Measurements from ENCODE around the gene LPGAT1. TPM values are rescaled to one million over a fixed set of nuclear protein-coding genes. Genes with fewer than 3 reads are reported as not detected.

Gene LPGAT1
- polyA plus RNA-seq, 2 of the 4 experiments (the other 2 are of a cell fraction) = 32.3 to 48.0 TPM

DNA sequence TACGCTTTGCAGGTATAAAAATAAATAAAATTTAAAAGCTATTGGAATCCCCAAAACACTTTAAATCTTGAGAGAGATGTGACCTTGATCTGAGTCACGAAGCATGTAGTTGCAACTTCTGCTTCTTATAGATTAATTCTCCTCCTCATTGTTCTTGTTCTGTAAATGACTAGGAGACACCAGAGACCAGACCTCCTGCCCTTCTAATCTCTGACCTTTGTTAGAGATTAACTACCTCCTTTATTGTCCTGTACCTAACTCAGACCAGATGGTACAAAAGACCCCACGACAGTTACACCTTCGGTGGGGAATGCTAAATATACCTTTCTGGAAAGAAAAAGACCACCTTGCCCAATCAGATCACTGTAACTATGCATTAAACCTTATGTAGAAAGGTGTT lies 78.2 kb downstream of the LPGAT1 start:
- no peak overlapping the region for H3K4me2 ChIP-seq
- no peak for ATAC-seq
- TF ChIP-seq CHD2 (IDR thresholded peaks at IDR 0.05; ENCODE audit: low read length, partially characterized antibody) (no peak), HDAC2 (IDR thresholded peaks at IDR 0.05) (no peak), MYC (IDR thresholded peaks at IDR 0.05; ENCODE audit: borderline replicate concordance, low read length) (no peak), CEBPB (IDR thresholded peaks at IDR 0.05) (no peak), RCOR1 (IDR thresholded peaks at IDR 0.05; ENCODE audit: low read depth, low read length) (no peak), GATA3 (IDR thresholded peaks at IDR 0.05; ENCODE audit: borderline replicate concordance) (no peak), FOSB (CRISPR knock-in tag; IDR thresholded peaks at IDR 0.05) (no peak), JUNB (IDR thresholded peaks at IDR 0.05) (no peak), FOSL2 (IDR thresholded peaks at IDR 0.05) (no peak), FOSL2 (CRISPR knock-in tag; IDR thresholded peaks at IDR 0.05) (no peak), HOXA7 (CRISPR knock-in tag; IDR thresholded peaks at IDR 0.05) (no peak), NFE2L2 (conservative IDR thresholded peaks at IDR 0.05; ENCODE audit: low read length) (no peak), RARB (CRISPR knock-in tag; IDR thresholded peaks at IDR 0.05) (no peak), NR3C1 (IDR thresholded peaks at IDR 0.05) (no peak), ESRRA (IDR thresholded peaks at IDR 0.05; ENCODE audit: borderline replicate concordance, low read length) (no peak), TFCP2L1 (CRISPR knock-in tag; IDR thresholded peaks at IDR 0.05) (no peak)
- TF ChIP-seq, protein P1, sequence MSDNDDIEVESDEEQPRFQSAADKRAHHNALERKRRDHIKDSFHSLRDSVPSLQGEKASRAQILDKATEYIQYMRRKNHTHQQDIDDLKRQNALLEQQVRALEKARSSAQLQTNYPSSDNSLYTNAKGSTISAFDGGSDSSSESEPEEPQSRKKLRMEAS (IDR thresholded peaks at IDR 0.05) = no peak
- TF ChIP-seq, protein P2, sequence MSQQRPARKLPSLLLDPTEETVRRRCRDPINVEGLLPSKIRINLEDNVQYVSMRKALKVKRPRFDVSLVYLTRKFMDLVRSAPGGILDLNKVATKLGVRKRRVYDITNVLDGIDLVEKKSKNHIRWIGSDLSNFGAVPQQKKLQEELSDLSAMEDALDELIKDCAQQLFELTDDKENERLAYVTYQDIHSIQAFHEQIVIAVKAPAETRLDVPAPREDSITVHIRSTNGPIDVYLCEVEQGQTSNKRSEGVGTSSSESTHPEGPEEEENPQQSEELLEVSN (IDR thresholded peaks at IDR 0.05; ENCODE audit: borderline replicate concordance, low read depth) = no peak
- CTCF ChIA-PET = interaction anchor here (1.4 to 1.5 kb wide), 3 partner anchors 15 to 71 kb away, joined by 3 to 7 read pairs (median 6); no protein-coding TSS in a partner anchor
- H3K4me3 ChIP-seq = no peak overlapping the region
- no peak for DNase-seq (ENCODE audit: low read depth in 1 of 2, low spot score in 1 of 2)
- no peak overlapping the region for H3K27ac ChIP-seq
- FAIRE-seq = no peak
- no peaks in the 10 kb centered on the region for H3K9me3 ChIP-seq
- WGBS (ENCODE audit: missing lambda C conversion rate) = 87% methylated on average over 4 of the region's 4 CpGs
- H3K4me1 ChIP-seq = peaks cover 18% of the 10 kb centered on the region
- POLR2A ChIA-PET = no interaction called here

DNA sequence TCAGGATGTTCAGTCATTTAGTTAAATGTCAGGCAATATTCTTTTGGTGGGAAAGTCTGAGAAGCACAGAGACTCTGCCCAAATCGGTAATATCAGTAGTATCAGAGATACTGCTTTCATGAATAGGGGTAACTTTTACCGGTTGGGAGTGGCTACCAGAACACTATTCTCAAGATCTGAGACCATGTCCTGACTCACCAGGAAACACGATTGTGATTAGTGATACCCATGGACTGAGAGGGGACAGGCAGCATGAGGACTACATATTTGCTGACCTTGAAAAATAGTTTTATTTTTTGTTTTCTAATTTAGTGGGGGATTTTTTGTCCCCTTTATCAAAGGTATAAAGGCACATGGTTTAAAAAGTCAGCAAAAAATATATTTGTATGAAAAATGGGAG lies 79.1 kb downstream of the LPGAT1 start:
- no peak overlapping the region for H3K27ac ChIP-seq
- FAIRE-seq (no peak), ATAC-seq (no peak), DNase-seq (ENCODE audit: low read depth in 1 of 2, low spot score in 1 of 2) (no peak)
- ChIA-PET CTCF (interaction anchor here (1.4 to 1.5 kb wide), 2 partner anchors 53 to 70 kb away, joined by 6 to 7 read pairs; no protein-coding TSS in a partner anchor), POLR2A (no interaction called here)
- no peak overlapping the region for H3K4me3 ChIP-seq
- peaks cover 18% of the 10 kb centered on the region for H3K4me1 ChIP-seq
- no peak overlapping the region for H3K4me2 ChIP-seq
- TF ChIP-seq, protein P3, sequence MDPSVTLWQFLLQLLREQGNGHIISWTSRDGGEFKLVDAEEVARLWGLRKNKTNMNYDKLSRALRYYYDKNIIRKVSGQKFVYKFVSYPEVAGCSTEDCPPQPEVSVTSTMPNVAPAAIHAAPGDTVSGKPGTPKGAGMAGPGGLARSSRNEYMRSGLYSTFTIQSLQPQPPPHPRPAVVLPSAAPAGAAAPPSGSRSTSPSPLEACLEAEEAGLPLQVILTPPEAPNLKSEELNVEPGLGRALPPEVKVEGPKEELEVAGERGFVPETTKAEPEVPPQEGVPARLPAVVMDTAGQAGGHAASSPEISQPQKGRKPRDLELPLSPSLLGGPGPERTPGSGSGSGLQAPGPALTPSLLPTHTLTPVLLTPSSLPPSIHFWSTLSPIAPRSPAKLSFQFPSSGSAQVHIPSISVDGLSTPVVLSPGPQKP (IDR thresholded peaks at IDR 0.05; ENCODE audit: low read depth, low read length) = no peak
- TF ChIP-seq MAFK (IDR thresholded peaks at IDR 0.05; ENCODE audit: partially characterized antibody) = peak; percentile 33
- WGBS (ENCODE audit: missing lambda C conversion rate) = 69% methylated on average over 3 of the region's 3 CpGs
- no peaks in the 10 kb centered on the region for H3K9me3 ChIP-seq

DNA sequence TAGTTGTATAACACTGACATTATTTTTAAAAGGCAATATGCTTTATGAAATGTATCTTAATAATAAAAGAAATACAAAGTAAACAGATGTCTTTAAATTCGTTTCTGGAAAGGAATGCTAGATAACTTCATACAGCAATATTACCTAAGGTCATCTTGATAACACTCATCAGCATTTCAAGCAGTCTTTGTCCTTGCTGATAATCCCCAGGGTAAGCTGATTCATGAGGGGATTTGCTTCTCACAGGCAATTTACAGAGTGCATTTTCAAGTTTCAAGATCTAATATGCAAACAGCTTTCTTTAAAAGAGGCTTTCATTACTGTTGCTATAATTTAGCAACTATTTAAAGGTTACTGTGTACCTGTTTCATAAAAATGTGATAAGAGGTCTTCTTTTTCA lies 80.0 kb downstream of the LPGAT1 start:
- peaks cover 18% of the 10 kb centered on the region for H3K4me1 ChIP-seq
- no peak for TF ChIP-seq CBX2 (IDR thresholded peaks at IDR 0.05; ENCODE audit: borderline replicate concordance, low read depth)
- no peak for TF ChIP-seq ZFP36 (IDR thresholded peaks at IDR 0.05; ENCODE audit: borderline replicate concordance, partially characterized antibody)
- no peak overlapping the region for H3K4me2 ChIP-seq
- H3K27ac ChIP-seq = no peak overlapping the region
- DNase-seq (ENCODE audit: low read depth in 1 of 2, low spot score in 1 of 2) (no peak), ATAC-seq (no peak), FAIRE-seq (no peak)
- ChIA-PET POLR2A (no interaction called here), CTCF (interaction anchor here (1.4 to 3.0 kb wide), 2 partner anchors 14 to 52 kb away, joined by 4 to 13 read pairs; no protein-coding TSS in a partner anchor)
- no peak overlapping the region for H3K4me3 ChIP-seq
- 15% methylated on average over 1 of the region's 1 CpG for WGBS (ENCODE audit: missing lambda C conversion rate)
- no peaks in the 10 kb centered on the region for H3K9me3 ChIP-seq

DNA sequence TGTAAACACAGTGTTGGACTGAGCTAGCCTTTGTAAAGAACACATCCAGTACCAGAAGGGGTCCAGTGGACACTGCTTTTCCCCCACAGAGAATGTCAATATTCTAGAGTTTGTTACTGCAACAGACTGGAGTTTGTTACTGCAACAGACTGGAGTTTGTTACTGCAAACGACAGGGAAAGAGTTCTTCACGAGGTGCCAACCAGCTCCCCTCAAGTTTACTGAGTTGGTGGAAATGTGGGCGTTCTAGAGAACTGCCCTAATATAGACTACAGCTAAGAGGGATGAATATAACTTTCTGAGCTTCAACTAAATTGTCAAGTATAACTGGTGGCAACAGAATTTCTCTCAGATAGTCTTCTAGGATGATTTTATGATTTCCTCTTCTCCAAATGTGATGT lies 81.3 kb downstream of the LPGAT1 start:
- Histone ChIP-seq H3K4me3 (no peak overlapping the region), H3K4me1 (peaks cover 18% of the 10 kb centered on the region), H3K9me3 (no peaks in the 10 kb centered on the region), H3K4me2 (no peak overlapping the region), H3K27ac (no peak overlapping the region)
- ATAC-seq (no peak), DNase-seq (ENCODE audit: low read depth in 1 of 2, low spot score in 1 of 2) (no peak), FAIRE-seq (no peak)
- ChIA-PET CTCF (interaction anchor here (0.6 to 3.0 kb wide), 5 partner anchors 13 to 871 kb away, joined by 3 to 13 read pairs (median 3); no protein-coding TSS in a partner anchor), POLR2A (no interaction called here)
- TF ChIP-seq MYC (IDR thresholded peaks at IDR 0.05; ENCODE audit: borderline replicate concordance, low read length) = no peak
- TF ChIP-seq EHF (CRISPR knock-in tag; IDR thresholded peaks at IDR 0.05) = no peak
- no peak for TF ChIP-seq ZNF302 (CRISPR knock-in tag; IDR thresholded peaks at IDR 0.05)
- TF ChIP-seq RARB (CRISPR knock-in tag; IDR thresholded peaks at IDR 0.05) = no peak
- WGBS (ENCODE audit: missing lambda C conversion rate) = 96% methylated on average over 3 of the region's 3 CpGs
